PFSK-1 (cell line): ENCODE data around the gene KRTAP3-1.

Experiments
- FOXP2 ChIP-seq: optimal IDR thresholded peaks from 2 replicates; pipeline ENCODE3; 2011; ENCODE audit warnings: borderline replicate concordance, control low read depth, inconsistent platforms; ENCODE audit not compliant: insufficient read depth; ENCODE audit errors: extremely low read length, extremely low read depth
- POLR2AphosphoS5 ChIP-seq: IDR thresholded peaks from 2 replicates; pipeline ENCODE4 v1.6.1; 2012; ENCODE audit warnings: low read depth, mild to moderate bottlenecking, control low read depth, low read length, moderate library complexity
- REST ChIP-seq, 2 experiments: IDR thresholded peaks; 2 replicates each; pipeline versions ENCODE4 v1.6.1 to v1.8.0; 2011 to 2012; ENCODE audit warnings: low read depth in 2 of 2, low read length in 2 of 2, control low read depth in 1 of 2, inconsistent platforms in 1 of 2, mild to moderate bottlenecking in 1 of 2, moderate library complexity in 1 of 2; ENCODE audit not compliant: insufficient read depth in 1 of 2
- SIN3A ChIP-seq: IDR thresholded peaks from 2 replicates; pipeline ENCODE4 v1.6.1; 2012; ENCODE audit warnings: mild to moderate bottlenecking, low read length, moderate library complexity, borderline replicate concordance; ENCODE audit not compliant: insufficient read depth
- TAF1 ChIP-seq: IDR thresholded peaks from 2 replicates; pipeline ENCODE4 v1.6.1; 2012; ENCODE audit warnings: low read length, control low read depth, borderline replicate concordance; ENCODE audit not compliant: insufficient read depth

The KRTAP3-1 gene

DNA sequence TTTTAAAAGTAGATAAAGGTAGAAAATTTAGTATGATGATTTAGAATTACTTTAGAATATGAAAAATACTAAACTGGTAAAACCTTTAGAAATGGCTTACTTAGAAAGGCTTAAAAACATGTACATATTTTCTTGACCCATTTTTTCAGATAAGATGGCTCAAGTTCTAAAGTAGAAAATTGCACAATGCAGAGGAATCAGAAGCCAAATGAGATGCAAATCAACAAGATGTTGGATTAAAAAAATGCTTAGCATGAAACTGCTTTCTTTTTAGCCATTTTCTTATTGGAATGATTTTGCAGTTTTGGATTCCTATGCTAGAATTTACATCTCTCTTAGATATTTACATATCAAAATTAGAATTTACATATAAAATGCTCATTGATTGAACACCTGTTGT, 1.5 kb upstream of the KRTAP3-1 start:
- TF ChIP-seq REST (IDR thresholded peaks at IDR 0.05; ENCODE audit: insufficient read depth in 1 of 2, low read depth in 2 of 2, low read length in 2 of 2) (no peak), TAF1 (no peak), SIN3A (no peak), POLR2AphosphoS5 (no peak), FOXP2 (no peak)

DNA sequence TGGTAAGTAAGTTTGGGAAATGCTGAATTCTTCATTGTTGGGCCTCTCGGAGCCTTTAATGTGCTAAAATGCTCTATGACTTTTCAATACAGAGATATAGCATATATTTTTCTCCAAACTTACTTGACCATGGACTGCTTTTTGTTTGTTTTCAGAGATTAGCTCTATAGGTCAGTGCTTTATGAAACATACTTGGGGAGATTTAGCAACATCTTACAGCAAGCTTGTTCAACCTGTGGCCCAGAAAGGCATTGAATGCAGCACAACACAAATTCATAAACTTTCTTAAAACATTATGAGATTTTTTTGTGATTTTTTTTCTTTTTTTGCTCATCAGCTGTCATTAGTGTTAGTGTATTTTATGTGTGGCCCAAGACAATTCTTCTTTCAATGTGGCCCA, 1.0 kb upstream of the KRTAP3-1 start:
- no peak for TF ChIP-seq SIN3A
- TF ChIP-seq TAF1, result no peak
- no peak for TF ChIP-seq FOXP2
- TF ChIP-seq REST (IDR thresholded peaks at IDR 0.05; ENCODE audit: insufficient read depth in 1 of 2, low read depth in 2 of 2, low read length in 2 of 2), result no peak
- no peak for TF ChIP-seq POLR2AphosphoS5

DNA sequence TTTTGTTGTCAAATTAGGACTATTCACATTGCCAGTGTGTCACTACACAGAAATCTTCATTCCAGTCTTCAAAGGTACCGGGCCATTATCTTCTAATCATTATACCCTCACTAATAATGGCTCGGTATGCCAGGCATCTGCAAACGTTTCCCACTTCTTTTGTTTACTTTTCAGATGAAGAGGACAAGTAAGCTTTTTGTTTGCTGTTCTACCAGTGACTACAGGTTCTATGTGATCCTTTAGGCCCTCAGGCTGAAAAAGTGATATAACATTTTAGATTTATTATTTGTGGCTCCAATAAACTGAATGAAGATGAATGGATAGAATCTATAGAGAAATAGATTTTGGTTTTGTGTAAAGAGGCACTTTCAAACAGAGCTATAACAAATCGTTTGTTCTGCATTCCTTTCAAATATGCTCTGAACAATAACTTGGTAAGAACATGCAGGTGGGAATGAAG, 403 bp upstream of the KRTAP3-1 start:
- TF ChIP-seq POLR2AphosphoS5, result no peak
- TF ChIP-seq SIN3A, result no peak
- no peak for TF ChIP-seq FOXP2
- no peak for TF ChIP-seq REST (IDR thresholded peaks at IDR 0.05; ENCODE audit: insufficient read depth in 1 of 2, low read depth in 2 of 2, low read length in 2 of 2)
- TF ChIP-seq TAF1, result no peak

GRCh38 chr17:41004397-41004796, 4.5 kb downstream of the KRTAP3-1 start:
- TF ChIP-seq FOXP2, result no peak

- no peak for TF ChIP-seq REST (IDR thresholded peaks at IDR 0.05; ENCODE audit: insufficient read depth in 1 of 2, low read depth in 2 of 2, low read length in 2 of 2)
- no peak for TF ChIP-seq FOXP2
- no peak for TF ChIP-seq POLR2AphosphoS5
- no peak for TF ChIP-seq TAF1
- no peak for TF ChIP-seq SIN3A
Measured at GRCh38 chr17:41003926-41004325, 5.0 kb downstream of the KRTAP3-1 start.

GRCh38 chr17:41002814-41003213, 6.1 kb downstream of the KRTAP3-1 start:
- TF ChIP-seq POLR2AphosphoS5 (no peak), TAF1 (no peak), SIN3A (no peak), FOXP2 (no peak), REST (IDR thresholded peaks at IDR 0.05; ENCODE audit: insufficient read depth in 1 of 2, low read depth in 2 of 2, low read length in 2 of 2) (no peak)
